ENCODE measurements around the gene KDSR.

DNA sequence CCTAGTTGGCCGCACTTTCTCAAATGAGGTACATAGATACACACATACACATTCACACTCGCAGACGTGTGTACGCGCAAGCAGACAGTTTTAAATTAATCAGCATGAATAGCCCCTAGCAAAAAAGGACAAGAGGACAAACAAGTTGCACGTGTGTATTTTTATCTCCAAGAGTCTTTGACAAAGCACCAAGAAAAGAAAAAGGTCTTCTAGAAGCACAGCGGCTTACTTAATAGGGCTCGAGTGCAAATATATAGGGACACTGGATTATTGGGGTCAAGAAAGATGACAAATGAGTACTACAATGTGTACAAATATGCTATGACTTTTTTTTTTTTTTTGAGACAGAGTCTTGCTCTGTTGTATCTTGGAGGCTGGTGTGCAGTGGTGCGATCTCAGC, 45.7 kb downstream of the KDSR start:
- TF ChIP-seq POLR2A (IDR thresholded peaks at IDR 0.05) (no peak), CTCF (IDR thresholded peaks at IDR 0.05) (no peak), POLR2AphosphoS5 (IDR thresholded peaks at IDR 0.05) (no peak), EP300 (IDR thresholded peaks at IDR 0.05) (no peak)

Measured in sigmoid colon (tissue), 4 donors.